Activated CD4-positive, alpha-beta T cell treated with anti-CD3 and anti-CD28 coated beads, Interleukin-2, Interleukin-6, amounts not matched to agents 100 ng/mL and 50 ng/mL, durations not matched to agents 16 hours and 8 hours (primary cell): ENCODE measurements around the gene FNDC3B.

Experiments
- DNase-seq: peaks from one replicate; pipeline ENCODE4 v3.0.0-alpha.2; 2020

Gene FNDC3B

GRCh38 chr3:172379372-172379771 is 340.0 kb downstream of the FNDC3B start:
- no peak for DNase-seq

- DNase-seq = no peak
Measured at GRCh38 chr3:172380632-172381031, 341.3 kb downstream of the FNDC3B start.

DNA sequence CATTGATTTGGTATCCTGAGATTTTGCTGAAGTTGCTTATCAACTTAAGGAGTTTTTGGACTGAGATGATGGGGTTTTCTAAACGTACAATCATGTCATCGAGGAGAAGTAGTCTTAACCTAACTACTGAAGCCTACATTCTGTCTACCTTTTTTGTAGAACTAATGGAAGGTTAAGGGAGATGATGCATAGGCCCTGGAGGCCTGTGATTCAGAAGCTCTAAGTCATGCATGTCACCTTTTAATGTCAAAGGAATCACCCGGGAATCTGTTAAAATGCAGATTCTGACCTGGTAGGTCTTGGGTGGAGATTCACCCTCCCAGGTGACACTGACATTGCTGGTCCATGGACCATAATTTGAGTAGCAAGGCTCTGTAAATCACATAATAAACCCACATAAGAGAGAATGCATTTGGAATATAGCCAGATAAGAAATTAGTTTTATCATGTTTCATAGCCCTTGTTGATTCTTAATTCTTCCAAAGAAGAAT is 344.0 kb downstream of the FNDC3B start:
- DNase-seq = no peak

DNA sequence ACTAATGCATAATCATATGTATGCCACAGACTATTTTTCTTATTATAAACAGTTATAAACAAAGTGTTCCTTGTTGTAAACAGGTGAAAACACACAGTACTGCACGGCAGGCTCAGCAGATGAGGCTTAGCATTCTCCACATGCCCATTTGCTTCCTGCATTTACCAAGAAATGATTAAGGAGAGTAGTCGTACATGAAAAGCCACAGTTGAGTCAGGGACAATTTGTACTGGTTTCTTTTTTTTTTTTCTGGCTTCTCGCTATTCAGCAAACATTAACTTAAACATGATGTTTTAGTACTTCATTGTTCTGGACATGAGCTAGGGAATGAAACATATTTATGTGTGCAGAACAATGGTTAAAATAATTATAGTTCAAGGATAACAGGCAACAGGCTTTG is 345.5 kb downstream of the FNDC3B start:
- DNase-seq = no peak

GRCh38 chr3:172387728-172388127 is 348.4 kb downstream of the FNDC3B start:
- no peak for DNase-seq

DNA sequence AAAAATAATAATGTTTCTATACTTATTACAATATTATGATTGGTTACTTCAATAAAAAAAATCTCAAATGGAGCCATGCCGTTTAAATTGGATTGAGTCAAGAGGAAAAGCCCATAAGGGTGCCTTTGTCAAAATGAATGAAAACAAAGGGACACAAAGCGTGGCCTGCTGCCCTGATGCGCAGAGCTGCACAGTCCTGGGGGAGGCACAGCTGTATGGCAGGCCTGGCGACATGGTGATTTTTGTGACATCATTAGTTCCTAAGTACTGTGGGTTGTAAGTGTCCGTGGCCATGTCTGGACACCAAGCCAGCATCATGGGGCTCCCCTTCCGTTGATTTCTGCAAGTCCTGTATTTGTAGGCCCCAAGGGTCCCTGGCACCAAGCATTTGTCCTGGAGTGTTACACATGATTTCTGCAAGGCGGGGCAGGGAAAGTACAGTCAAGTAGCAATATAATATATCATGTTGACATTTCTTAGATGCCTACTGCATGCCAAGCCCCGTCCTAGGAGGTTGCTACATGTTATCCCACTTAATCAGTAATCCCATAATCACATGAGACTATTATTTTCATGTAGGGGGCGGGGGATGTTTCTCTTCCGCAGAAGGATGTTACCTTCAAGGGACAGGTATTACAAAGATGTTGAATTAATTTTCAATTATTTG is 349.2 kb downstream of the FNDC3B start:
- no peak for DNase-seq

- no peak for DNase-seq
Measured at GRCh38 chr3:172390792-172391191, 351.4 kb downstream of the FNDC3B start.

GRCh38 chr3:172391592-172392302 is 352.4 kb downstream of the FNDC3B start:
- no peak for DNase-seq

GRCh38 chr3:172394692-172395091 is 355.3 kb downstream of the FNDC3B start:
- DNase-seq = no peak

- DNase-seq = no peak
Measured at GRCh38 chr3:172396400-172396799, 357.0 kb downstream of the FNDC3B start.

- no peak for DNase-seq
Measured at GRCh38 chr3:172397716-172398405, 358.5 kb downstream of the FNDC3B start.

DNA sequence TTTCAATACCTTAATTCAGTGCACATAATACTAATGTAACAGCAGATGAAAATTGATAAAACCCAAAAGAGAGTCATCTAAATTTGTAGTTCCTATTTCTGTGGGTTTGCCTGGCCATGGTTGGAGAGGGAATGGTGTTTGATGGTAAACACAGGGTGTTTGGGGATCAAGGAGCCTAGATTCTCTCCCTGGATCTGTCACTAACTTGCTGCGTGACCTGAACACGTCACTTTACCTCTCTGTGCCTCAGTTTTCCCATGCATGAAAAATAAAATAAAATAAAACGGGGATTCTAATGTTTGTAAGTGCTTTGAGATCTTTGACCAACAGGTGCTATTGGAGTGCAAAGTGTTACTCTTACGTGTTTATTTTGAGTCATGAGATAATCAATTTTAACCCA is 359.1 kb downstream of the FNDC3B start:
- no peak for DNase-seq

DNA sequence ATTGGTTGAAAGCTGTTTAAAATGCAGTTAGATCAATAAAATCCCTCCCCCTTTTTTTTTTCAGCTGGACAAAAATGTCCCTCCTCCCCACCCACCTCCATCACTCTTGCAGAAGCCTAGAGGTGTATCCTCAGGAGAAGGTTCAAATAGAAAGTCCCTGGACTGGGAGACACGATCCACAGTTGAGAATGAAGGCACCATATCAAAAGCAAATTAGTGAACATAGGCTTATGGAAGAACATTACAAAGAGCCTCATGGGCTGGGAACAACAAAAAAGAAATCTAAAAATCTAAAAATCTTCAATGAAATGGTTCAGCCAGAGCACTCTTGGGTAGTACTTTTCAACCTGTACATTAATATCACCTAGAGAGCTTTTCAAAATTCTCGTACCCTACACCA is 362.7 kb downstream of the FNDC3B start:
- DNase-seq = no peak

DNA sequence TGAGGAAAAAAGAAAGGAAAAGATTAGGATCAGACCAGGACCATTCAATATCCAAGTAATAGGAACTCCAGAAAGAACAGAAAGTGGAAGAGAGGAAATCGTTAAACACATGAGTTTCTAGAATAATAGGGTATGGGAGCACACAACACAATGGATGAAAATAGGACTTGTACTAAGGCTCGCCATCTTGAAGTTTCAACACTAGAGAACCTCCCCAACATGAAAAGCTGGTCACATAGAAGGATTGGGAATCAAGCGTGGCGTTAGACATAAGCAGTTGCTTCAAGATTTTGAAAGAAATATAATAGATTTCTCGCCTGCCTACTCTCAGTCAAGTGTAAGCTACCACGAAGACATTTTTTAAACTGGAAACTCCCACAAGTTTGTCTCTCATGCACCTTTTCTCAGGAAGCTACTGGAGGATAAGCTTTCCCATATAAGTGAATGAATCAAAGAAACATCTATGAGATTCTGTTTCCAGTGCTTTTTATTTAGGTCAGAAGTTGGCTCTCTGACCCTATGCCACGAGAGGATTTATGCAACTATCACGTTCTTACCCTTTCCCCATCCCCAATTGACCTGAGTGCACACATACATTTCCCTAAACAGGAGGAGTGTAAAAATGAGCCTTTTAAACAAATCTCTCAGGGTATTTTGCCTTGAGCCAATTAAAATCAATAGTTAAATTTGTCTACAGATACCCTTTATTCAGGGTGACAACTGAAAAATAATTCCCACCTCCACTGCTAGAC is 363.7 kb downstream of the FNDC3B start:
- DNase-seq = no peak

GRCh38 chr3:172404237-172404962 is 365.0 kb downstream of the FNDC3B start:
- DNase-seq = no peak

DNA sequence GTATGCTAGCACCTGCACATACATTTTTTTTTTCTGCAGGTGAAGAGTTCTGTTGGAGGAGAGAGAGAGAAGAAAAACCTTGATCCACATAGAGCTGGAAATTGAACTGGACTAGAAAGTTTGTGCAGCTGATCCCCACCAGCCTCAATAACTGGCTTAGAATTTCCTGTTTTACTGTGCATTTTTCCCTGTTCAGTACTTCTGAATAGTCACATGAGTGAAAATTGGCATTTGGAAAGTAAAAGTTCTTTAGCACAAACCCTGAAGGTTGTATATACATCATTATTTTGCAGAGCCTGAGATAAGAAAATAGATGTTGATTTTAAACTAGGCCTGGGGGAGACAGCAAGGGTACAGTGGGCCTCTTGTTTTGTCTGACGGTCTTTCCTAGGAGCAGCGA is 366.5 kb downstream of the FNDC3B start:
- no peak for DNase-seq

- no peak for DNase-seq
Measured at GRCh38 chr3:172407872-172408271, 368.5 kb downstream of the FNDC3B start.

- DNase-seq = no peak
Measured at GRCh38 chr3:172410702-172411477, 371.5 kb downstream of the FNDC3B start.

GRCh38 chr3:172411478-172411947 is 372.1 kb downstream of the FNDC3B start:
- DNase-seq = no peak

DNA sequence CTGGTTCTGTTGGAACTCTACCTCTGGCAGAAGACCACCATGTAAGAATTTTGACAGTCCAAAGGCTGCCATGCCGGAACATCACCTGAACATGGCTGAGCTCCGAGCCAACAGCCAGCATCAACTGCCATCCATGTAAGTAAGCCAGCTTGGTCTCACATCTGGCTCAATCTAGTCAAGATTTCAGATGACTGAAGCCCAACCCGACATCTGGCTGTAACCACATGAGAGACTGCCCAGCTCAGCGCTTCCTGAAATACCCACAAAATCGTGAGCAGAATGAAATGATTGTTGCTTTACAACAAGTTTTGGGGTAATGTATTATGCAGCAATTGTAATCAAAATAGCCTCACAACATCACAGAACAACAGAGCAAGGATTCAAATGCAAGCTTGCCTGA is 375.9 kb downstream of the FNDC3B start:
- DNase-seq = no peak

GRCh38 chr3:172437713-172438112 is 398.3 kb downstream of the FNDC3B start:
- no peak for DNase-seq

GRCh38 chr3:172438186-172438585 is 398.8 kb downstream of the FNDC3B start:
- DNase-seq = no peak
